ENCODE data around the gene GPR162. TPM values are rescaled to one million over a fixed set of nuclear protein-coding genes. Genes with fewer than 3 reads are reported as not detected.

Gene GPR162
- polyA plus RNA-seq, 1 donor (not counting 4 experiments of a cell fraction or from before 2014, with no cell fraction given), result 0.09 TPM

DNA sequence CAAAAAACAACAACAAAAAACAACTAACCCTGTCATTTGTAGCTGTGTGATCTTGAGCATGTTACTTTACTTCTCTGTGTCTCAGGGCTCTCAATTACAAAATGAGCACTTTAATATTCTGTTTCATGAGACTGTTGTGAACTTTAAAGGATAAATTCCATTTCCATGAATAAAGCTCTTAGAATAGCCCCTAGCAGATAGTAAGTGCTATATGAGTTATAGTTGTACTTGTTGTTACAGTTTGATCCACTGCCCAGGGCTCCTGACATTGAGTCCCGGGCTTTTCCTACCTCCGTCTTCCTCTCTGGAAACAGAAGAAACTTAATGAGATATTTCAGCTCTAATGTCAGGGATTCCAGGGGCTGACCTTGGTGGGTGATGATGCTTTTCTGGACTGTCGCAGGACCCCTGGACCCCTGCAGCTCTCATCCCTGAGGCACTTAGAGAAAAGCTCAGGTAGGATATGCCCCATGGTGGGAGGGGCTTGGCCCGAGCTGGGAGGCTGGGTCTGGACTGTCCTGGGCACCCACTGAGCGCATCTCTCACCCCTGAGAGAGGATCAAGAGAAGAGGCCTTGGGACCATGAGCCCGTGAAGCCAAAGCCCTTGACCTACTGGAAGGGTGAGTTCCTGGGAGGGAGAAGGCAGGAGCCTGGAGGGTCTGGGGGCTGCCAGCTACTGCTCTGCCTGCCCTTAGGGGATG is 11.7 kb downstream of the GPR162 start:
- no peak overlapping the region for H3K4me2 ChIP-seq (ENCODE audit: control insufficient read depth, extremely low read depth, insufficient read depth, low read depth, low read length)
- no peaks in the 10 kb centered on the region for H3K9me3 ChIP-seq (ENCODE audit: control insufficient read depth, low read depth, low read length)
- H3K36me3 ChIP-seq (ENCODE audit: control insufficient read depth in 2 of 2, extremely low read depth in 1 of 2, insufficient read depth in 2 of 2, low read length in 2 of 2), result no peaks in the 10 kb centered on the region
- H3K4me1 ChIP-seq (ENCODE audit: control insufficient read depth, extremely low read depth, insufficient read depth, low read length), result no peaks in the 10 kb centered on the region
- H3K27ac ChIP-seq (ENCODE audit: control insufficient read depth, insufficient read depth, low read length), result no peak overlapping the region
- no peaks in the 10 kb centered on the region for H3K79me2 ChIP-seq (ENCODE audit: control insufficient read depth, insufficient read depth, low read length)
- TF ChIP-seq, protein P1, sequence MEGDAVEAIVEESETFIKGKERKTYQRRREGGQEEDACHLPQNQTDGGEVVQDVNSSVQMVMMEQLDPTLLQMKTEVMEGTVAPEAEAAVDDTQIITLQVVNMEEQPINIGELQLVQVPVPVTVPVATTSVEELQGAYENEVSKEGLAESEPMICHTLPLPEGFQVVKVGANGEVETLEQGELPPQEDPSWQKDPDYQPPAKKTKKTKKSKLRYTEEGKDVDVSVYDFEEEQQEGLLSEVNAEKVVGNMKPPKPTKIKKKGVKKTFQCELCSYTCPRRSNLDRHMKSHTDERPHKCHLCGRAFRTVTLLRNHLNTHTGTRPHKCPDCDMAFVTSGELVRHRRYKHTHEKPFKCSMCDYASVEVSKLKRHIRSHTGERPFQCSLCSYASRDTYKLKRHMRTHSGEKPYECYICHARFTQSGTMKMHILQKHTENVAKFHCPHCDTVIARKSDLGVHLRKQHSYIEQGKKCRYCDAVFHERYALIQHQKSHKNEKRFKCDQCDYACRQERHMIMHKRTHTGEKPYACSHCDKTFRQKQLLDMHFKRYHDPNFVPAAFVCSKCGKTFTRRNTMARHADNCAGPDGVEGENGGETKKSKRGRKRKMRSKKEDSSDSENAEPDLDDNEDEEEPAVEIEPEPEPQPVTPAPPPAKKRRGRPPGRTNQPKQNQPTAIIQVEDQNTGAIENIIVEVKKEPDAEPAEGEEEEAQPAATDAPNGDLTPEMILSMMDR (optimal IDR thresholded peaks at IDR 0.05 in 1 of 3, IDR thresholded peaks at IDR 0.05 in 1 of 3, conservative IDR thresholded peaks at IDR 0.05 in 1 of 3; ENCODE audit: extremely low read depth in 1 of 3, insufficient read depth in 2 of 3, low read length in 3 of 3), result no peak
- TF ChIP-seq EZH2 (IDR thresholded peaks at IDR 0.05; ENCODE audit: low read length), result no peak
- H3K9me1 ChIP-seq (ENCODE audit: control insufficient read depth, extremely low read depth, insufficient read depth, low read length), result no peaks in the 10 kb centered on the region
- peaks cover 27% of the 10 kb centered on the region for H3K27me3 ChIP-seq (ENCODE audit: control insufficient read depth, extremely low read depth, insufficient read depth, low read length)
- H3K4me3 ChIP-seq (ENCODE audit: control insufficient read depth in 2 of 3, extremely low read depth in 1 of 3, insufficient read depth in 2 of 3, low read depth in 1 of 3, low read length in 3 of 3), result no peak overlapping the region
- no peak overlapping the region for H2AFZ ChIP-seq (ENCODE audit: control insufficient read depth, low read length)
- no peak overlapping the region for H3K9ac ChIP-seq (ENCODE audit: control insufficient read depth, extremely low read depth, insufficient read depth, low read length)
- dilution Hi-C loops (cut with MboI; ENCODE audit: extremely low pct_ligation_motif_present, low sequenced_read_pairs), result no loop called here
- FAIRE-seq, result no peak
- DNase-seq (ENCODE audit: low read depth, low spot score), result no peak
- no peaks in the 10 kb centered on the region for H4K20me1 ChIP-seq (ENCODE audit: control insufficient read depth, extremely low read depth, insufficient read depth, low read length)

DNA sequence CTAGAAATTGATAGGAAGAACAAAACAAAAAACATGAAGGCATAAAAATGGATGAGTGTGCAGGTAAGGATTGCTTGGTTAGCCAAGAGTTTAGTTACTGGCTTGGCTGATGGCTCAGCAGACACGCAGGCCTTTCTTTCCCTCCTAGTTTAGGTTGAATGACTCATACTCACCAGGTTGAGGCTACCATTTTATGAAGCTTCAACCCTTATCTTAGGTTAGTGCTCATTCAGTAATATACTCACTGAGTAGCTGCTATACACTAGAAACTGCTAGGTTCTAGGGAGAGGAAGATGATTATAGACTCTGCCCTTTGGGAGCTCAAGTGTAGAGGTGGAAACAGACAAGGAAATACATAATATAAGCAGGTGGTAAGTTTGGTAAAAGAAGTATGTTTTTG is 12.6 kb downstream of the GPR162 start:
- Histone ChIP-seq H3K9ac (ENCODE audit: control insufficient read depth, extremely low read depth, insufficient read depth, low read length) (no peak overlapping the region), H3K4me3 (ENCODE audit: control insufficient read depth in 2 of 3, extremely low read depth in 1 of 3, insufficient read depth in 2 of 3, low read depth in 1 of 3, low read length in 3 of 3) (no peak overlapping the region), H3K27ac (ENCODE audit: control insufficient read depth, insufficient read depth, low read length) (no peak overlapping the region), H2AFZ (ENCODE audit: control insufficient read depth, low read length) (no peak overlapping the region), H3K4me2 (ENCODE audit: control insufficient read depth, extremely low read depth, insufficient read depth, low read depth, low read length) (no peak overlapping the region), H3K79me2 (ENCODE audit: control insufficient read depth, insufficient read depth, low read length) (no peaks in the 10 kb centered on the region), H3K4me1 (ENCODE audit: control insufficient read depth, extremely low read depth, insufficient read depth, low read length) (no peaks in the 10 kb centered on the region), H3K9me3 (ENCODE audit: control insufficient read depth, low read depth, low read length) (no peaks in the 10 kb centered on the region), H3K27me3 (ENCODE audit: control insufficient read depth, extremely low read depth, insufficient read depth, low read length) (peaks cover 20% of the 10 kb centered on the region), H3K36me3 (ENCODE audit: control insufficient read depth in 2 of 2, extremely low read depth in 1 of 2, insufficient read depth in 2 of 2, low read length in 2 of 2) (peaks cover 0 to 3% of the 10 kb centered on the region in 2 experiments), H4K20me1 (ENCODE audit: control insufficient read depth, extremely low read depth, insufficient read depth, low read length) (peaks cover 2% of the 10 kb centered on the region), H3K9me1 (ENCODE audit: control insufficient read depth, extremely low read depth, insufficient read depth, low read length) (no peaks in the 10 kb centered on the region)
- TF ChIP-seq, protein P1 (optimal IDR thresholded peaks at IDR 0.05 in 1 of 3, IDR thresholded peaks at IDR 0.05 in 1 of 3, conservative IDR thresholded peaks at IDR 0.05 in 1 of 3; ENCODE audit: extremely low read depth in 1 of 3, insufficient read depth in 2 of 3, low read length in 3 of 3), result no peak
- no peak for TF ChIP-seq EZH2 (IDR thresholded peaks at IDR 0.05; ENCODE audit: low read length)
- FAIRE-seq (no peak), DNase-seq (ENCODE audit: low read depth, low spot score) (no peak)
- dilution Hi-C loops (cut with MboI; ENCODE audit: extremely low pct_ligation_motif_present, low sequenced_read_pairs), result no loop called here
